Activated CD4-positive, alpha-beta memory T cell treated with anti-CD3 and anti-CD28 coated beads for 36 hours (primary cell): ENCODE results near the gene KMT2A. TPM values are rescaled to one million over a fixed set of nuclear protein-coding genes. Genes with fewer than 3 reads are reported as not detected.
A peak's percentile ranks its signal among the peaks of the same experiment; 100 is the strongest.

ENCODE experiments used
- CTCF ChIA-PET: fragments of 350-600 bp; sonication (Branson Sonifier 250); formaldehyde crosslinking; loops from one replicate; lab custom pipeline; 2021; ENCODE audit warnings: antibody characterized with exemption, inconsistent platforms; lab: Charles Lee
- POLR2A ChIA-PET: fragments of 350-600 bp; sonication (Branson Sonifier 250); formaldehyde crosslinking; loops from one replicate; lab custom pipeline; 2021; ENCODE audit warnings: antibody characterized with exemption; lab: Charles Lee
- DNase-seq: peaks from one replicate; pipeline ENCODE4 v3.0.0-alpha.2; 2020
- H3K27ac Mint-ChIP-seq: one replicate; pipeline ENCODE4 v1.8.0; 2021; ENCODE audit warnings: mixed read lengths
- H3K27me3 Mint-ChIP-seq: one replicate; pipeline ENCODE4 v1.8.0; 2021; ENCODE audit warnings: mixed read lengths
- H3K36me3 Mint-ChIP-seq: one replicate; pipeline ENCODE4 v1.8.0; 2021; ENCODE audit warnings: mixed read lengths
- H3K4me1 Mint-ChIP-seq: one replicate; pipeline ENCODE4 v1.8.0; 2021; ENCODE audit warnings: low read depth, mixed read lengths
- H3K4me3 Mint-ChIP-seq: one replicate; pipeline ENCODE4 v1.8.0; 2021; ENCODE audit warnings: mild to moderate bottlenecking, mixed read lengths
- H3K9me3 Mint-ChIP-seq: one replicate; pipeline ENCODE4 v1.8.0; 2021; ENCODE audit warnings: mixed read lengths
- intact Hi-C: fragments of 100-400 bp; cut with micrococcal nuclease; formaldehyde crosslinking; loops from one replicate; pipeline ENCODE4 v1.15.1; 2023
- total RNA-seq, 2 experiments: library from RNA; stranded (reverse); gene quantifications; one replicate each; pipeline ENCODE4 v1.2.3, GENCODE V29; 2021

Gene KMT2A
- total RNA-seq, 2 experiments from 2014 or later = 61.5 to 72.4 TPM

DNA sequence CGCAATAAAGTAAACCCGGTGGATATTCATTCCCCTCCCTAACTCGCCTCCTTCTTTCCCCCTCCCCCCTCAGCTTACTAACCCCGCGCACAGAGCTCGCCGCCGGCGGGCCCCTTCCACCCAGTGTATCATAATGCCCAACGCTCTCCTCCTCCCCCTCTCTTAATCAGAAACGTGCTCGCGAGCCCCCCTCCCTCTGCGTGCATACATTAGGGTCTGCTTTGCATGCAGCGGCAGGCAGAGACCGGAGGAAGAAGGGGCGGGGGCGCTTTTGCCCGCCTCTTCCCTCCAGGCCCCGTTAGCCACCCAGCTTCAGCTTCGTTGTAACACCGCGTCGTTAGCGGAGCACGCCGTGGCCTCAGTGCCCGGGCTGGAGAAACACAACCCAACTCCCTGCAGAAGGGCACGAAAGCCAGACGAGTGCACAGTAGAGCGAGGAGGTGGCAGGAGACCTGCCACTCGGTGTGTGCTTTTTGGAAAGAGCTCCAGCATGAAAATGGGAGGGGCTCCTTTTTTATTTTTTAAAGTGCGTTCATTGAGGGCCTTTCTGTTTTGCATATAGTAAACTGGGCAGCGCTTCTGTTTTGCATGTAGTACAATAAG, 901 bp upstream of the KMT2A start:
- H3K36me3 Mint-ChIP-seq = peaks cover 12% of the 10 kb centered on the region
- peak; percentile 75 for DNase-seq
- H3K4me1 Mint-ChIP-seq = peaks cover 30% of the 10 kb centered on the region
- ChIA-PET CTCF (interaction anchor here (0.6 to 2.2 kb wide), 8 partner anchors 9 to 260 kb away, joined by 3 to 13 read pairs (median 4); partner anchors contain the start of gene MPZL3), POLR2A (interaction anchor here (1.1 to 3.1 kb wide), 6 partner anchors 8 to 40 kb away, joined by 3 to 19 read pairs (median 12); partner anchors contain the start of gene ATP5MG)
- H3K27me3 Mint-ChIP-seq = no peaks in the 10 kb centered on the region
- H3K4me3 Mint-ChIP-seq = peak overlapping the region; percentile 87
- no peaks in the 10 kb centered on the region for H3K9me3 Mint-ChIP-seq
- H3K27ac Mint-ChIP-seq = peak overlapping the region; percentile 87
- intact Hi-C loops = loop anchor here (1.0 to 10.0 kb wide), 6 partner anchors 35 to 448 kb away; partner anchors contain the start of genes ATP5MG, IL10RA and UBE4A

DNA sequence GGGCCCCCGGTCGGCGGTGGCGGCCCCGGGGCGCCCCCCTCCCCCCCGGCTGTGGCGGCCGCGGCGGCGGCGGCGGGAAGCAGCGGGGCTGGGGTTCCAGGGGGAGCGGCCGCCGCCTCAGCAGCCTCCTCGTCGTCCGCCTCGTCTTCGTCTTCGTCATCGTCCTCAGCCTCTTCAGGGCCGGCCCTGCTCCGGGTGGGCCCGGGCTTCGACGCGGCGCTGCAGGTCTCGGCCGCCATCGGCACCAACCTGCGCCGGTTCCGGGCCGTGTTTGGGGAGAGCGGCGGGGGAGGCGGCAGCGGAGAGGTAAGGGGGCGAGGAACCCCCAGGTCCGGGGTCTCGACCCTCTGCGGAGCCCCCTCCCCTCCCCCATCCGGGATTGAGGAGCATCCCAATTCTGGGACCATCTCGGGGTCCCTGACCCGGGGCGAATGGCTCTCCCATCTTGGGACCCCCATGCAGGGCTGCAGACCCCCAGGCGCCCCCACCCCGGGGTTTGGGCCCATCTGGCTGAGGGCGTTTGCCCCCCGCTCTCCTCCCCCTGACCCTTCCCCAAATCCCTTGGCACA, 431 bp downstream of the KMT2A start:
- CTCF ChIA-PET = interaction anchor here (1.0 to 1.5 kb wide), 2 partner anchors 11 to 185 kb away, joined by 3 to 5 read pairs; partner anchors contain the start of gene MPZL3
- intact Hi-C loops = loop anchor here (2.0 to 10.0 kb wide), 5 partner anchors 132 to 449 kb away; partner anchors contain the start of genes ARCN1, CD3E and IL10RA
- peak; percentile 64 for DNase-seq
- peak overlapping the region; percentile 97 for H3K27ac Mint-ChIP-seq
- H3K9me3 Mint-ChIP-seq = no peaks in the 10 kb centered on the region
- no peaks in the 10 kb centered on the region for H3K27me3 Mint-ChIP-seq
- POLR2A ChIA-PET = interaction anchor here (0.6 to 3.1 kb wide), 8 partner anchors 11 to 442 kb away, joined by 3 to 19 read pairs (median 4); partner anchors contain the start of gene ATP5MG
- H3K36me3 Mint-ChIP-seq = peaks cover 14% of the 10 kb centered on the region
- H3K4me1 Mint-ChIP-seq = peaks cover 44% of the 10 kb centered on the region
- H3K4me3 Mint-ChIP-seq = peak overlapping the region; percentile 91

DNA sequence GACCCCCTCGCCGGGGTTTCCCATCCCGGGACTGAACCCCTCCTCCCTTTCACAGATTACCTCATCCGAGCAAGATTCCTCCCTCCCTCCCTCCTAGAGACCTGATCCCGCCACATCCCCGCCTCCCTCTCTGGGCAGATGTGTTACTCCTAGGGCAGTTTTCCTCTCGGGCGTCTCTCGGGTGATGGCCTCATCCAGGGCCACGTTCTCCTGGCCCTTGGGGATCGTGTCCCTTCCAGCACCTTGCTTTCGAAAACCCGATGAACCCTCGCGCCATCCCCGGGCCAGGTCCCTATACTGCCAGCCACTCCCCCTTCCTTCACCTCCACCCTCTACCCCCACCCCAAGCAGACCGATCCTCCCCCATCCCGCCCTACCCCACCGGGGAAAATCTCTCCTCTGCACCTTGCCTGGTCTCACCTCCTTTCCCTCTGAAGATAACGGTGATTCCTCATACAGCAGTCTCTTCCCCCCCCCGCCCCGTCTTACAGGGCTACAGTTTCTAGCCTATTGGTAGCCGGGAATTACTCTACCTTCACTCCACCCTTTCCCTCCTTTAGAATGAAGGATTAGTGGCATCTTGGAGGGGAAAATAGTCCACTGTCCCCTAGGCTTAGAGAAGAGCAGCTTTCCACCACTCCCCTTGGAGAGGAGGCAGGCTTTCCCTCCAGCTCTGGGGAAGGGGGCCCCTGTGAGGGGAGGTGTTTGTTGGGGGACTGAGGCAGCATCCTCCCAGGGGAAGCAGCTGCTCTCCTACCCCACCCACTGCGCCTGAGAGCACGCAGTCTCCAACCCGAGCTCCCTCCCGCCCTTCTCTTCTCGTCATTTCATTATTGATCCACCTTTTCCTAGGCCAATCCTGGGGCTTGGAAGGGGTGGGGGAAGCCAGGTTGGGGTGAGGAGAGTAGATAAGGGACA, 1.2 kb downstream of the KMT2A start:
- peak; percentile 69 for DNase-seq
- Mint-ChIP-seq H3K27ac (peak overlapping the region; percentile 97), H3K9me3 (no peaks in the 10 kb centered on the region), H3K4me3 (peak overlapping the region; percentile 91), H3K4me1 (peaks cover 48% of the 10 kb centered on the region), H3K27me3 (no peaks in the 10 kb centered on the region), H3K36me3 (peaks cover 14% of the 10 kb centered on the region)
- intact Hi-C loops = loop anchor here (1.0 to 10.0 kb wide), 9 partner anchors 11 to 450 kb away; partner anchors contain the start of genes ARCN1, ATP5MG, CD3E and IL10RA
- CTCF ChIA-PET = interaction anchor here (1.5 kb wide), 1 partner anchor 11 kb away, joined by 5 read pairs; no protein-coding TSS in a partner anchor
- POLR2A ChIA-PET = interaction anchor here (1.0 to 1.7 kb wide), 4 partner anchors 11 to 213 kb away, joined by 3 to 7 read pairs (median 5); partner anchors contain the start of gene JAML

DNA sequence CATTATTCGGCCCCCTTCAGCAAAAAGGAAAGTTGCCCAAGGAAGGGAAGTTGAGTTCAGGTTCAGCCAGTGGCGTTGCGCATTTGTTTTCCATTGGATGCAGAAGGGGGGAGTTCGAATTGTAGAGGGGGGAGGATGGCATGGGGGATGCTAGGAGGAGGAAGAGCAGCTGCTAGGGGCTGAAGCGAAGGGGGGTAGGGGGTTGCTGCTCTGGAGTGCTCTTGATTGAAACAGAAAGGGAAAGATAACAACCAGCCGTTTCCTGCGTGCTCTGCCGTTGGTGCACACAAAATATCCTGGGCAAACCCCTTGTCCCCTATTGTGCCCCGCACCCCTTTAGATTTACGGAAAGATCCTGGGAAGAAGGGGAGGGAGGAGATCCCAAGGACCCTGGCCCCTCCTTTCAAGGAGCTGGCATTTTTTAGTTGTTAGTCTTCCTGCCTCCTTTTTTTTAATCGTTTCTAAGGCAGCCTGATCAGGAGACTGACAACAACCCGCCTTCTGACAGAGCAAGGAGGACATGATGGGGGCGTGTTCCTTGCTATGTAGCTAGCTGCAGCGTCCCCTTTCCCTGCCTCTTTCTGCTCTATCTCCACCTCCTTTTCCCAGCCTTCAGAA, 2.1 kb downstream of the KMT2A start:
- ChIA-PET POLR2A (interaction anchor here (0.7 to 2.0 kb wide), 8 partner anchors 10 to 474 kb away, joined by 3 to 20 read pairs (median 4); partner anchors contain the start of genes ATP5MG and JAML), CTCF (interaction anchor here (0.6 to 2.1 kb wide), 7 partner anchors 10 to 197 kb away, joined by 3 to 9 read pairs (median 3); no protein-coding TSS in a partner anchor)
- Mint-ChIP-seq H3K36me3 (peaks cover 14% of the 10 kb centered on the region), H3K9me3 (no peaks in the 10 kb centered on the region), H3K4me1 (peaks cover 58% of the 10 kb centered on the region), H3K27me3 (no peaks in the 10 kb centered on the region), H3K4me3 (peak overlapping the region; percentile 91), H3K27ac (peak overlapping the region; percentile 97)
- DNase-seq = peak; percentile 62
- intact Hi-C loops = loop anchor here (1.0 to 10.0 kb wide), 7 partner anchors 10 to 451 kb away; partner anchors contain the start of genes ATP5MG and IL10RA

DNA sequence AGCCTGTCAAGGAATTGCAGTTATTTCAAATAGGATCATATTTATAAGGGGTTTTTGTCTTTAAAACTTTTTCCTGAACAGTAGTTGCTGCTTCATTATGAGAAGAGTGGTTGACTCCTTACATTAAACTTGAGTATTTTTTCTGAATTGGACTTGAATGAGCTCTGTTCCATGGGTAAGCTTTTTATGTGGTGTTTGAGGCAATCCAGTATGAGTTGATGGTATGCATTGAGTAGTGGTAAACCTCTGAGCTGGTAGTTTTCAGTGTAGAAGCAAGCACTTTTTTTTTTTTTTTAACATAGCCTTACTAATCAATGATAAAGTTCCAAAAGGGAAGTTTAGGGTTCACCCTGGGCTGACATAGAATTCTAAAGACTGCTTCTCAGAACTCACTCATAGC, 3.4 kb downstream of the KMT2A start:
- intact Hi-C loops = loop anchor here (2.0 to 10.0 kb wide), 5 partner anchors 101 to 452 kb away; partner anchors contain the start of gene IL10RA
- CTCF ChIA-PET = interaction anchor here (0.6 to 2.1 kb wide), 7 partner anchors 9 to 52 kb away, joined by 3 to 9 read pairs (median 4); no protein-coding TSS in a partner anchor

DNA sequence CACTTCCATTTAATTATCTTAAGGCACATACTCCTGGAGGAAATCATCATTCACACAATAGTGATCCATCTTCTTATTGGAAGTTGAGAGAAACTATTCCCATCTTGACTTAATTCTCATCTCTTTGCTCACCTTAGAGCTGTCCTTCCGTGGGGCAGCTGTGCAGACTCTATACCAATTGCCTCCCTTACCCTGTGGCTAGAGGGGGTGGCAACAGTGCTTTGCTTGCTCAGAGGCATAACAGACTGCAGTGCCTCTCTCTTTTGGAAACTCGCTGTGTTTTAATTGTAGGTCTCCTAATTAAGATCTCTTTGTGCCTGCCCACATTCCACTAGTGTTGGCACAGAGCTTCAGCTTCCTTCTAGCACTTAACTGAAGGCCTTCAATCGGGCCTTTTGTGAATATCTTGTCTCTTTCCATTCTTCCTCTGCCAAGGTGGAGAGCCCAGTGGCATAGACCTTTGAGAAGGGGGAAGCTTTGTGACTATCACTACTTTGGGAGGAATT, 5.5 kb downstream of the KMT2A start:
- DNase-seq = peak; percentile 32
- no peaks in the 10 kb centered on the region for H3K9me3 Mint-ChIP-seq
- H3K36me3 Mint-ChIP-seq = peaks cover 19% of the 10 kb centered on the region
- ChIA-PET CTCF (interaction anchor here (0.7 to 1.0 kb wide), 2 partner anchors 29 to 107 kb away, joined by 3 read pairs; no protein-coding TSS in a partner anchor), POLR2A (no interaction called here)
- no peaks in the 10 kb centered on the region for H3K27me3 Mint-ChIP-seq
- peak overlapping the region; percentile 44 for H3K27ac Mint-ChIP-seq
- peak overlapping the region; percentile 16 for H3K4me3 Mint-ChIP-seq
- peaks cover 79% of the 10 kb centered on the region for H3K4me1 Mint-ChIP-seq
- intact Hi-C loops = no loop called here

More for the DNA sequence above, 3.4 kb downstream of the KMT2A start:
- POLR2A ChIA-PET = interaction anchor here (0.6 to 2.0 kb wide), 7 partner anchors 9 to 452 kb away, joined by 3 to 20 read pairs (median 3); partner anchors contain the start of gene ATP5MG
- H3K4me1 Mint-ChIP-seq = peaks cover 63% of the 10 kb centered on the region
- H3K9me3 Mint-ChIP-seq = no peaks in the 10 kb centered on the region
- peaks cover 14% of the 10 kb centered on the region for H3K36me3 Mint-ChIP-seq
- peak overlapping the region; percentile 91 for H3K4me3 Mint-ChIP-seq
- peak overlapping the region; percentile 97 for H3K27ac Mint-ChIP-seq
- no peaks in the 10 kb centered on the region for H3K27me3 Mint-ChIP-seq
- DNase-seq = no peak

DNA sequence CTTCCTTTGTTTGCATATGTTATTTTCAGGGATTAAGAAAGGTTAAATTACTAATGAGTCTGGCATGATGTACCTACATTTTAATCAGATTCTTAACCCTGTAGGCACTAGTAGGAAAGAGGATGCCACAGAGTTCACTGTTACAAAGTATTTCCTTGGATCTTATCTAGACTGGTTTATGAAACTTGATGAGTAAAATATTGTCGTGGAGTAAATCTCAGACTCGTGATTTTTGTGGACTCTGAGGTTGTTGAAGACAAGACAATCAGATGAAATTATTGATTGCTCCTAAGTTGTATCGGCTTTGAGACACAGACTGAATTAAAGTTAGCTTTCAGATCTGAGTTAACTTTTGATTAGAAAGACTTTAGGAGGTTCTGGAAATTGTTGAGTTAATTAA, 6.0 kb downstream of the KMT2A start:
- intact Hi-C loops = no loop called here
- no peak for DNase-seq
- ChIA-PET CTCF (interaction anchor here (0.7 to 1.8 kb wide), 4 partner anchors 29 to 147 kb away, joined by 3 to 10 read pairs (median 3); no protein-coding TSS in a partner anchor), POLR2A (no interaction called here)
- Mint-ChIP-seq H3K36me3 (peaks cover 16% of the 10 kb centered on the region), H3K9me3 (no peaks in the 10 kb centered on the region), H3K27ac (peak overlapping the region; percentile 44), H3K4me3 (peak overlapping the region; percentile 16), H3K27me3 (no peaks in the 10 kb centered on the region), H3K4me1 (peaks cover 84% of the 10 kb centered on the region)

DNA sequence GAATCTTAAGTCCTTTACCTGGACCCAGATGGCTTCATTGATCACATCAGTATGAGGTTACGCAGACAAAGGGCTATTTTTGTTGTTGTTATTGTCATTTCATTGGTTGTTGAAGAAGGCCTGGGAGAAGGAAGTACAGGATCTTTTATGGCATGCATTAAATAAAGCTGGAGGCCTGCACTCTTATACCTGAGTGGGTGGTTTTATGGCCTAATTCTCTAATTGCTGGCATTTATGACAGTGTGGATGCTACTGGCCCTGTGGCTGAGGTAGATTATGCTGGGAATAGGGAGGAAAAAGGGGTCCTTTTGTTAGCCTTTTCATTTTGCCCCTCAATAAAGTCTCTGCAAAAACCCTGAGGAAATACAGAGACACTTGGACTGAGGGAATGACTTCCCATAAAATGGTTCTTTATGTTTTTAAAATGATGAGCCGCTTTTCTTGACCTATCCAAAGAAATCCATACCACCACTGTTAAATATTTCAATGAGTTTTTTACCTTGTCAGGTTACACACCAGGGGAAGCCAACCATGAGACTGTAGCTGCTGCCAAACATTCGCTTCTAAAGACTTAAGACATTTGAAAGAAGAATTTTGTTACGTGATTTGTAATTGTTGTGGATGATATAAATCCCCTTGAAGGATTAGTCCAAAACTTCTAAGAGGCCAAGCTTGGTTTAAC, 6.8 kb downstream of the KMT2A start:
- Mint-ChIP-seq H3K4me3 (peak overlapping the region; percentile 53), H3K36me3 (peaks cover 21% of the 10 kb centered on the region), H3K27me3 (no peaks in the 10 kb centered on the region), H3K9me3 (no peaks in the 10 kb centered on the region), H3K4me1 (peaks cover 92% of the 10 kb centered on the region), H3K27ac (peak overlapping the region; percentile 82)
- CTCF ChIA-PET = interaction anchor here (1.0 to 1.8 kb wide), 4 partner anchors 28 to 148 kb away, joined by 3 to 10 read pairs (median 4); no protein-coding TSS in a partner anchor
- POLR2A ChIA-PET = interaction anchor here (1.3 to 1.8 kb wide), 3 partner anchors 8 to 83 kb away, joined by 3 to 11 read pairs (median 4); partner anchors contain the start of genes KMT2A and UBE4A
- intact Hi-C loops = loop anchor here (1.0 kb wide), 1 partner anchor 44 kb away; no protein-coding TSS in a partner anchor
- no peak for DNase-seq

DNA sequence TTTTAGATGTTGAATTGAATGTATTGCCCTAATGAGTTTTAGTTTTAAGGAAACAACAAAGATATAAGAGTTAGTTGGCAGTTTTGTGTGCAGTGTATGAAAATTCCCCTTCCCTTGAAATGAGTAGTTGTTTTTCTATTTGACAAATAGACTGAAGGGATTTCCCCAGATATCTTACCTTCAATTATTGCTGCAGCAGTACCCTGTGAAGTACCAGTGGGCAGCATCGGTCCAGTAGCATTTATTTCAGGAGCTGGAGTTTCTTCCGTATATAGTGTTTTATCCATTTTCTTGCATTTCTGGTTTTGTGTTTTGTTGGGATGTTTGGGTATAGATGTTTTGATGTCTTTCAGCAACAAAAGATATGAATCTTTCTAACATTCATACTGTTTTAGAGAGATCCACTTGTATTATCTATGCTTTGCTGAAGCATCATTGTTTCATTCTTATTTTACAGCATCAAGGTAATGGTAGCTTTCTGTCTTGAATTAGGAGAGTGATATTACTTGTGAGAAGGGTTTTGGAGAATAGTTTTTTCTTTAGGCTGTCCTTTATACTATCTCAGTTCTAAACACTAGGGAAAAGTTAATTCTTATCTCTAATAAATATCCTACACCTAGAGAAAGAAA, 7.4 kb downstream of the KMT2A start:
- POLR2A ChIA-PET = interaction anchor here (1.3 to 1.8 kb wide), 3 partner anchors 8 to 84 kb away, joined by 3 to 11 read pairs (median 4); partner anchors contain the start of genes KMT2A and UBE4A
- H3K9me3 Mint-ChIP-seq = no peaks in the 10 kb centered on the region
- peak overlapping the region; percentile 82 for H3K27ac Mint-ChIP-seq
- H3K4me3 Mint-ChIP-seq = peak overlapping the region; percentile 53
- intact Hi-C loops = loop anchor here (1.0 kb wide), 1 partner anchor 44 kb away; no protein-coding TSS in a partner anchor
- peak; percentile 35 for DNase-seq
- peaks cover 21% of the 10 kb centered on the region for H3K36me3 Mint-ChIP-seq
- peaks cover 96% of the 10 kb centered on the region for H3K4me1 Mint-ChIP-seq
- CTCF ChIA-PET = interaction anchor here (0.7 to 1.8 kb wide), 5 partner anchors 8 to 126 kb away, joined by 3 to 10 read pairs (median 4); no protein-coding TSS in a partner anchor
- H3K27me3 Mint-ChIP-seq = no peaks in the 10 kb centered on the region
